HepG2 (cell line): ENCODE results near the gene TPSAB1. TPM values are rescaled to one million over a fixed set of nuclear protein-coding genes. Genes with fewer than 3 reads are reported as not detected.

Source experiments
- ATAC-seq: fragments of 200-7000 bp; cut with Tn5 transposase; 3 replicates; pipeline ENCODE4 v1.9.1; 2020; ENCODE audit warnings: mild to moderate bottlenecking, moderate library complexity
- BruUV-seq: library from RNA; stranded (reverse); fragments of 400-500 nt; replicated peaks from 2 replicates; lab custom pipeline; 2021; lab: Mats Ljungman, UMichigan
- CTCF ChIA-PET: fragments of 300-600 bp; formaldehyde crosslinking; extraction: SDS; loops from one replicate; lab custom pipeline; 2021; ENCODE audit warnings: low total read pairs, inconsistent platforms, low intra/inter-chr PET ratio; lab: Yijun Ruan, JAX
- POLR2A ChIA-PET: fragments of 350-600 bp; sonication (Branson Sonifier 250); formaldehyde crosslinking; loops from one replicate; lab custom pipeline; 2020; ENCODE audit warnings: antibody characterized with exemption, inconsistent platforms; lab: Yijun Ruan, JAX
- DNase-seq: peaks from one replicate; pipeline ENCODE4 v3.0.0-alpha.2; 2015; ENCODE audit warnings: low spot score
- FAIRE-seq: peaks from 3 replicates; lab custom pipeline; 2011; peaks lifted over from hg19 to GRCh38; lab: Jason Lieb, UNC
- H2AFZ ChIP-seq: one replicate; pipeline ENCODE4 v1.6.1; 2011; ENCODE audit warnings: low read length, inconsistent platforms
- H3K27ac ChIP-seq: fragments of 300-600 bp; 3 replicates; pipeline ENCODE4 v1.8.0; 2011; ENCODE audit warnings: mixed run types, mild to moderate bottlenecking, mixed read lengths, low read length, inconsistent platforms; ENCODE audit not compliant: insufficient read depth; ENCODE audit errors: extremely low read length
- H3K27me3 ChIP-seq, 2 experiments: fragments of 200-600 bp in 1 of 2; 2 replicates in 1 of 2; 3 replicates in 1 of 2; pipeline versions ENCODE4 v1.6.0 to v1.8.0; 2011; ENCODE audit warnings: low read length in 2 of 2, mild to moderate bottlenecking in 2 of 2, moderate library complexity in 2 of 2, inconsistent platforms in 1 of 2; ENCODE audit not compliant: insufficient read depth in 2 of 2, control insufficient read depth in 1 of 2
- H3K36me3 ChIP-seq, 2 experiments: fragments of 200-600 bp in 1 of 2; replicated peaks in 1 of 2; 2 replicates in 1 of 2; 3 replicates in 1 of 2; pipeline versions ENCODE4 v1.5.1 to v1.8.0; 2011; ENCODE audit warnings: low read length in 2 of 2, inconsistent platforms in 1 of 2; ENCODE audit not compliant: insufficient read depth in 2 of 2, control insufficient read depth in 1 of 2
- H3K4me1 ChIP-seq: 2 replicates; pipeline ENCODE4 v1.5.1; 2012; ENCODE audit warnings: low read length, inconsistent platforms; ENCODE audit not compliant: insufficient read depth
- H3K4me2 ChIP-seq: 2 replicates; pipeline ENCODE4 v1.6.0; 2011; ENCODE audit warnings: low read depth, low read length, inconsistent platforms
- H3K4me3 ChIP-seq, 3 experiments: fragments of 200-600 bp in 1 of 3; sonication (generic), shearing (Covaris generic) in 1 of 3; replicated peaks in 1 of 3; 2 replicates each; pipeline ENCODE4 v1.5.1; 2011 to 2016; ENCODE audit warnings: low read length in 3 of 3, inconsistent platforms in 2 of 3, low read depth in 2 of 3, mild to moderate bottlenecking in 2 of 3, control low read depth in 1 of 3, mixed read lengths in 1 of 3; ENCODE audit not compliant: insufficient read depth in 1 of 3
- H3K79me2 ChIP-seq: one replicate; pipeline ENCODE4 v1.6.1; 2011; ENCODE audit warnings: low read length, inconsistent platforms; ENCODE audit not compliant: insufficient read depth
- H3K9ac ChIP-seq: 2 replicates; pipeline ENCODE4 v1.6.0; 2011; ENCODE audit warnings: mild to moderate bottlenecking, low read depth, low read length, inconsistent platforms; ENCODE audit not compliant: insufficient read depth
- H3K9me3 ChIP-seq: 2 replicates; pipeline ENCODE4 v1.5.1; 2012; ENCODE audit warnings: mild to moderate bottlenecking, low read length
- H4K20me1 ChIP-seq: 2 replicates; pipeline ENCODE4 v1.6.0; 2011; ENCODE audit warnings: inconsistent platforms, mild to moderate bottlenecking, low read length, moderate library complexity; ENCODE audit not compliant: insufficient read depth
- ARID2 ChIP-seq: sonication (generic); formaldehyde crosslinking; IDR thresholded peaks from 2 replicates; pipeline ENCODE4 v1.8.1; 2022; ENCODE audit warnings: mild to moderate bottlenecking, missing genetic modification reagents, borderline replicate concordance
- JUND ChIP-seq: sonication (generic); formaldehyde crosslinking; IDR thresholded peaks from 2 replicates; pipeline ENCODE4 v1.8.0; 2022; ENCODE audit warnings: mild to moderate bottlenecking, missing genetic modification reagents
- SAFB2 ChIP-seq: sonication (generic); formaldehyde crosslinking; IDR thresholded peaks from 2 replicates; pipeline ENCODE4 v1.5.1; 2020; ENCODE audit warnings: missing genetic modification reagents, low read depth, mild to moderate bottlenecking, borderline replicate concordance
- WGBS: methylation state at CpG from one replicate; pipeline ENCODE4 v1.1.6; 2017; ENCODE audit warnings: low lambda C conversion rate; 5-methylcytosine and 5-hydroxymethylcytosine counted together
- in situ Hi-C: cut with HindIII; loops from 2 replicates; pipeline ENCODE4 v1.10.0; 2017; ENCODE audit warnings: low pct_unique_long_range_greater_than_20kb; ENCODE audit not compliant: extremely low pct_ligation_motif_present
- intact Hi-C: fragments of 100-400 bp; cut with micrococcal nuclease; formaldehyde crosslinking; loops from one replicate; pipeline ENCODE4 v1.10.0; 2022; ENCODE audit not compliant: unreplicated experiment
- polyA plus RNA-seq, 8 experiments: library from polyadenylated mRNA; depleted of rRNA in 3 of 8; stranded (reverse) in 7 of 8; unstranded in 1 of 8; fragments of >200 nt; fragmentation: Illumina TruSeq in 4 of 8; extraction: Trizol in 4 of 8; gene quantifications; 2 replicates each; pipeline versions ENCODE4 v1.2.1 to v1.2.3, GENCODE V29; 2011 to 2016; ENCODE audit warnings: low read depth in 4 of 8, missing spikeins in 1 of 8, mixed read lengths in 1 of 8; ENCODE audit not compliant: insufficient read depth in 1 of 8
- total RNA-seq, 5 experiments: library from RNA; depleted of rRNA; stranded (reverse); fragments of >200 nt; fragmentation: Illumina TruSeq; extraction: Trizol; gene quantifications; 2 replicates each; pipeline ENCODE4 v1.2.3, GENCODE V29; 2016; ENCODE audit warnings: low read depth in 1 of 5
- TF ChIP-seq, protein P1 (sequence below): sonication (generic); formaldehyde crosslinking; conservative IDR thresholded peaks from 2 replicates; pipeline ENCODE4 v1.4.0; 2020; ENCODE audit warnings: missing genetic modification reagents
- TF ChIP-seq, protein P2 (sequence below): IDR thresholded peaks from 2 replicates; pipeline ENCODE4 v1.6.1; 2012; ENCODE audit warnings: low read length, improper control_type of control experiment
- TF ChIP-seq, protein P3 (sequence below): sonication (generic); formaldehyde crosslinking; IDR thresholded peaks from 2 replicates; pipeline ENCODE4 v1.4.0; 2020; ENCODE audit warnings: mild to moderate bottlenecking, missing genetic modification reagents
- TF ChIP-seq, protein P4 (sequence below): sonication (generic); formaldehyde crosslinking; IDR thresholded peaks from 2 replicates; pipeline ENCODE4 v1.4.0; 2020; ENCODE audit warnings: low read depth, missing genetic modification reagents

TPSAB1 gene
- total and polyA plus RNA-seq, 2 of the 13 experiments (the other 11 are each of a cell fraction or from before 2014, with no cell fraction given) = 0.12 TPM; not detected in 1

DNA sequence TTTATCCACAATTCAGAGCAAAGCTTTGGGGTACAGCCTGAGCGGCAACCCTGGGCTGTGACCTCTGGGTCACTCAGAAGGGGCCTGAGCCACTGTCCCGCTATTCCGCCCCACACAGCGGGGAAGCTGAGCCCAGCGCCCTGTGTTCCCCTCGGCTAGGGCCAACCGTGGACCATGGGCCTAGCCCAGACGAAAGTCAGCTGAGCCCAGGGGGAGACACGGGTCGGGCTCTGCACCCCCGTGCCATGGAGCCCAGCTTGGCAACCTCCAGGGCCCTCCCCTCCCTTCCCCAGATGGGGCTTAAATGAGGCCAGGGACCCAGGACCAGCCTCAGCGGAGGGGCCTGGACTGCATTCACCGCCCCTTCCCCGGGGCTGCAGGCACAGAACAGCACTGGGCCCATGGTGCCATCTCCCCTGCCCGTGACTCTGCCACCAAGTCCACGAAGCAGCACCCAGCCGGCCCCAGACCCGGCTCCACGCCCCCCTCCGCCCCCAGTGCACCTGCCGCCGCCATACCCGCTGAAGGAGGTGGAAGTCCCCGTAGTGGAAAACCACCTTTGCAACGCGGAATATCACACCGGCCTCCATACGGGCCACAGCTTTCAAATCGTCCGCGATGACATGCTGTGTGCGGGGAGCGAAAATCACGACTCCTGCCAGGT lies 17.2 kb downstream of the TPSAB1 start (continued):
- TF ChIP-seq, protein P1, sequence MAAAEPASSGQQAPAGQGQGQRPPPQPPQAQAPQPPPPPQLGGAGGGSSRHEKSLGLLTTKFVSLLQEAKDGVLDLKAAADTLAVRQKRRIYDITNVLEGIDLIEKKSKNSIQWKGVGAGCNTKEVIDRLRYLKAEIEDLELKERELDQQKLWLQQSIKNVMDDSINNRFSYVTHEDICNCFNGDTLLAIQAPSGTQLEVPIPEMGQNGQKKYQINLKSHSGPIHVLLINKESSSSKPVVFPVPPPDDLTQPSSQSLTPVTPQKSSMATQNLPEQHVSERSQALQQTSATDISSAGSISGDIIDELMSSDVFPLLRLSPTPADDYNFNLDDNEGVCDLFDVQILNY (CRISPR knock-in tag) = no peak
- no peak for TF ChIP-seq SAFB2

DNA sequence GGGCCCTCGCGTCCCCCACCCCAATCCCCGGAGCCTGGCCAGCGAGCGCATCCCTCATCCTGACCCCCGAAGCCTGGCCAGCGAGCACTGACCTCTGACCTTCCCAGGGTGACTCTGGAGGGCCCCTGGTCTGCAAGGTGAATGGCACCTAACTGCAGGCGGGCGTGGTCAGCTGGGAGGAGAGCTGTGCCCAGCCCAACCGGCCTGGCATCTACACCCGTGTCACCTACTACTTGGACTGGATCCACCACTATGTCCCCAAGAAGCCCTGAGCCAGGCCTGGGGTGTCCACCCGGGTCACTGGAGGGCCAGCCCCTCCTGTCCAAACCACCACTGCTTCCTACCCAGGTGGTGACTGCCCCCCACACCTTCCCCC lies 17.7 kb downstream of the TPSAB1 start:
- ATAC-seq = no peak
- no peak for DNase-seq
- Histone ChIP-seq H3K79me2 (no peaks in the 10 kb centered on the region), H4K20me1 (no peaks in the 10 kb centered on the region), H3K9ac (no peak overlapping the region), H3K27me3 (peaks cover 21 to 62% of the 10 kb centered on the region in 2 experiments; a peak in 4 of 5 replicates), H3K4me3 (no peak overlapping the region), H3K4me1 (no peaks in the 10 kb centered on the region), H3K9me3 (no peaks in the 10 kb centered on the region), H3K27ac (no peak overlapping the region), H3K4me2 (no peak overlapping the region), H2AFZ (no peak overlapping the region), H3K36me3 (no peaks in the 10 kb centered on the region)
- intact Hi-C loops (no loop called here), in situ Hi-C loops (no loop called here)
- no TSS peak for BruUV-seq
- WGBS = 22% methylated on average over 3 of the region's 12 CpGs
- CTCF ChIA-PET = no interaction called here
- POLR2A ChIA-PET = no interaction called here
- no peak for FAIRE-seq
- TF ChIP-seq, protein P2, sequence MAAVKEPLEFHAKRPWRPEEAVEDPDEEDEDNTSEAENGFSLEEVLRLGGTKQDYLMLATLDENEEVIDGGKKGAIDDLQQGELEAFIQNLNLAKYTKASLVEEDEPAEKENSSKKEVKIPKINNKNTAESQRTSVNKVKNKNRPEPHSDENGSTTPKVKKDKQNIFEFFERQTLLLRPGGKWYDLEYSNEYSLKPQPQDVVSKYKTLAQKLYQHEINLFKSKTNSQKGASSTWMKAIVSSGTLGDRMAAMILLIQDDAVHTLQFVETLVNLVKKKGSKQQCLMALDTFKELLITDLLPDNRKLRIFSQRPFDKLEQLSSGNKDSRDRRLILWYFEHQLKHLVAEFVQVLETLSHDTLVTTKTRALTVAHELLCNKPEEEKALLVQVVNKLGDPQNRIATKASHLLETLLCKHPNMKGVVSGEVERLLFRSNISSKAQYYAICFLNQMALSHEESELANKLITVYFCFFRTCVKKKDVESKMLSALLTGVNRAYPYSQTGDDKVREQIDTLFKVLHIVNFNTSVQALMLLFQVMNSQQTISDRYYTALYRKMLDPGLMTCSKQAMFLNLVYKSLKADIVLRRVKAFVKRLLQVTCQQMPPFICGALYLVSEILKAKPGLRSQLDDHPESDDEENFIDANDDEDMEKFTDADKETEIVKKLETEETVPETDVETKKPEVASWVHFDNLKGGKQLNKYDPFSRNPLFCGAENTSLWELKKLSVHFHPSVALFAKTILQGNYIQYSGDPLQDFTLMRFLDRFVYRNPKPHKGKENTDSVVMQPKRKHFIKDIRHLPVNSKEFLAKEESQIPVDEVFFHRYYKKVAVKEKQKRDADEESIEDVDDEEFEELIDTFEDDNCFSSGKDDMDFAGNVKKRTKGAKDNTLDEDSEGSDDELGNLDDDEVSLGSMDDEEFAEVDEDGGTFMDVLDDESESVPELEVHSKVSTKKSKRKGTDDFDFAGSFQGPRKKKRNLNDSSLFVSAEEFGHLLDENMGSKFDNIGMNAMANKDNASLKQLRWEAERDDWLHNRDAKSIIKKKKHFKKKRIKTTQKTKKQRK = no peak
- TF ChIP-seq, protein P3, sequence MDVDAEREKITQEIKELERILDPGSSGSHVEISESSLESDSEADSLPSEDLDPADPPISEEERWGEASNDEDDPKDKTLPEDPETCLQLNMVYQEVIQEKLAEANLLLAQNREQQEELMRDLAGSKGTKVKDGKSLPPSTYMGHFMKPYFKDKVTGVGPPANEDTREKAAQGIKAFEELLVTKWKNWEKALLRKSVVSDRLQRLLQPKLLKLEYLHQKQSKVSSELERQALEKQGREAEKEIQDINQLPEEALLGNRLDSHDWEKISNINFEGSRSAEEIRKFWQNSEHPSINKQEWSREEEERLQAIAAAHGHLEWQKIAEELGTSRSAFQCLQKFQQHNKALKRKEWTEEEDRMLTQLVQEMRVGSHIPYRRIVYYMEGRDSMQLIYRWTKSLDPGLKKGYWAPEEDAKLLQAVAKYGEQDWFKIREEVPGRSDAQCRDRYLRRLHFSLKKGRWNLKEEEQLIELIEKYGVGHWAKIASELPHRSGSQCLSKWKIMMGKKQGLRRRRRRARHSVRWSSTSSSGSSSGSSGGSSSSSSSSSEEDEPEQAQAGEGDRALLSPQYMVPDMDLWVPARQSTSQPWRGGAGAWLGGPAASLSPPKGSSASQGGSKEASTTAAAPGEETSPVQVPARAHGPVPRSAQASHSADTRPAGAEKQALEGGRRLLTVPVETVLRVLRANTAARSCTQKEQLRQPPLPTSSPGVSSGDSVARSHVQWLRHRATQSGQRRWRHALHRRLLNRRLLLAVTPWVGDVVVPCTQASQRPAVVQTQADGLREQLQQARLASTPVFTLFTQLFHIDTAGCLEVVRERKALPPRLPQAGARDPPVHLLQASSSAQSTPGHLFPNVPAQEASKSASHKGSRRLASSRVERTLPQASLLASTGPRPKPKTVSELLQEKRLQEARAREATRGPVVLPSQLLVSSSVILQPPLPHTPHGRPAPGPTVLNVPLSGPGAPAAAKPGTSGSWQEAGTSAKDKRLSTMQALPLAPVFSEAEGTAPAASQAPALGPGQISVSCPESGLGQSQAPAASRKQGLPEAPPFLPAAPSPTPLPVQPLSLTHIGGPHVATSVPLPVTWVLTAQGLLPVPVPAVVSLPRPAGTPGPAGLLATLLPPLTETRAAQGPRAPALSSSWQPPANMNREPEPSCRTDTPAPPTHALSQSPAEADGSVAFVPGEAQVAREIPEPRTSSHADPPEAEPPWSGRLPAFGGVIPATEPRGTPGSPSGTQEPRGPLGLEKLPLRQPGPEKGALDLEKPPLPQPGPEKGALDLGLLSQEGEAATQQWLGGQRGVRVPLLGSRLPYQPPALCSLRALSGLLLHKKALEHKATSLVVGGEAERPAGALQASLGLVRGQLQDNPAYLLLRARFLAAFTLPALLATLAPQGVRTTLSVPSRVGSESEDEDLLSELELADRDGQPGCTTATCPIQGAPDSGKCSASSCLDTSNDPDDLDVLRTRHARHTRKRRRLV (CRISPR knock-in tag) = no peak
- TF ChIP-seq ARID2 (CRISPR knock-in tag) = no peak
- TF ChIP-seq JUND = no peak
- TF ChIP-seq, protein P4, sequence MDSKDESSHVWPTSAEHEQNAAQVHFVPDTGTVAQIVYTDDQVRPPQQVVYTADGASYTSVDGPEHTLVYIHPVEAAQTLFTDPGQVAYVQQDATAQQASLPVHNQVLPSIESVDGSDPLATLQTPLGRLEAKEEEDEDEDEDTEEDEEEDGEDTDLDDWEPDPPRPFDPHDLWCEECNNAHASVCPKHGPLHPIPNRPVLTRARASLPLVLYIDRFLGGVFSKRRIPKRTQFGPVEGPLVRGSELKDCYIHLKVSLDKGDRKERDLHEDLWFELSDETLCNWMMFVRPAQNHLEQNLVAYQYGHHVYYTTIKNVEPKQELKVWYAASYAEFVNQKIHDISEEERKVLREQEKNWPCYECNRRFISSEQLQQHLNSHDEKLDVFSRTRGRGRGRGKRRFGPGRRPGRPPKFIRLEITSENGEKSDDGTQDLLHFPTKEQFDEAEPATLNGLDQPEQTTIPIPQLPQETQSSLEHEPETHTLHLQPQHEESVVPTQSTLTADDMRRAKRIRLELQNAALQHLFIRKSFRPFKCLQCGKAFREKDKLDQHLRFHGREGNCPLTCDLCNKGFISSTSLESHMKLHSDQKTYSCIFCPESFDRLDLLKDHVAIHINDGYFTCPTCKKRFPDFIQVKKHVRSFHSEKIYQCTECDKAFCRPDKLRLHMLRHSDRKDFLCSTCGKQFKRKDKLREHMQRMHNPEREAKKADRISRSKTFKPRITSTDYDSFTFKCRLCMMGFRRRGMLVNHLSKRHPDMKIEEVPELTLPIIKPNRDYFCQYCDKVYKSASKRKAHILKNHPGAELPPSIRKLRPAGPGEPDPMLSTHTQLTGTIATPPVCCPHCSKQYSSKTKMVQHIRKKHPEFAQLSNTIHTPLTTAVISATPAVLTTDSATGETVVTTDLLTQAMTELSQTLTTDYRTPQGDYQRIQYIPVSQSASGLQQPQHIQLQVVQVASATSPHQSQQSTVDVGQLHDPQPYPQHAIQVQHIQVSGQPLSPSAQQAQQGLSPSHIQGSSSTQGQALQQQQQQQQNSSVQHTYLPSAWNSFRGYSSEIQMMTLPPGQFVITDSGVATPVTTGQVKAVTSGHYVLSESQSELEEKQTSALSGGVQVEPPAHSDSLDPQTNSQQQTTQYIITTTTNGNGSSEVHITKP (CRISPR knock-in tag) = no peak
